ENCODE results near the gene USP36. TPM values are rescaled to one million over a fixed set of nuclear protein-coding genes. Genes with fewer than 3 reads are reported as not detected.

USP36 gene
- polyA plus RNA-seq, 1 donor (not counting 4 experiments of a cell fraction or from before 2014, with no cell fraction given), result 25.2 TPM

DNA sequence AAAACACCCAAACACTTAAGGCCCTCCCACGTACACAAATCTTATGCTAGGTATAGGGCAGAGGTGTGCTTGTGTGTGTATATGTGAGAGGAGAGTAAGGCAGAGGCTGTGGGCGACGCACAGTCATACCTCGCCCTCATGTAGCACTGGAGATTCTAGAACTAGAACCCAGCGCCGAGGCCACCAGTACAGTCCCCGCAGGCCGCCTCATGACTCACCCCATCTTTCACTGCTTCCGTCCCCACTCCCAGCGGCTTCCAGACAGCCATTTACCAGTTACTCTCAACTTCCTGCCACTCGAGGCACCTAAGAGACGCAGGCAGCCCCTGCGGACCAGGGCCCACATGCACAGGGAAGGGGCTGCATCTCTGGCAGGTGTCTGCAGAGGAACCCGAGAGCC, 35.3 kb downstream of the USP36 start:
- H4K20me1 ChIP-seq (ENCODE audit: control insufficient read depth, extremely low read depth, insufficient read depth, low read length), result no peaks in the 10 kb centered on the region
- H2AFZ ChIP-seq (ENCODE audit: control insufficient read depth, low read length), result no peak overlapping the region
- no peaks in the 10 kb centered on the region for H3K9me3 ChIP-seq (ENCODE audit: control insufficient read depth, low read depth, low read length)
- no peak overlapping the region for H3K9ac ChIP-seq (ENCODE audit: control insufficient read depth, extremely low read depth, insufficient read depth, low read length)
- H3K4me3 ChIP-seq (ENCODE audit: control insufficient read depth in 2 of 3, extremely low read depth in 1 of 3, insufficient read depth in 2 of 3, low read depth in 1 of 3, low read length in 3 of 3), result no peak overlapping the region
- dilution Hi-C loops (cut with MboI; ENCODE audit: extremely low pct_ligation_motif_present, low sequenced_read_pairs), result no loop called here
- H3K27ac ChIP-seq (ENCODE audit: control insufficient read depth, insufficient read depth, low read length), result no peak overlapping the region
- H3K79me2 ChIP-seq (ENCODE audit: control insufficient read depth, insufficient read depth, low read length), result peaks cover 6% of the 10 kb centered on the region
- H3K4me2 ChIP-seq (ENCODE audit: control insufficient read depth, extremely low read depth, insufficient read depth, low read depth, low read length), result no peak overlapping the region
- H3K36me3 ChIP-seq (ENCODE audit: control insufficient read depth in 2 of 2, extremely low read depth in 1 of 2, insufficient read depth in 2 of 2, low read length in 2 of 2), result peaks cover 53 to 58% of the 10 kb centered on the region in 2 experiments
- H3K27me3 ChIP-seq (ENCODE audit: control insufficient read depth, extremely low read depth, insufficient read depth, low read length), result no peaks in the 10 kb centered on the region
- H3K9me1 ChIP-seq (ENCODE audit: control insufficient read depth, extremely low read depth, insufficient read depth, low read length), result no peaks in the 10 kb centered on the region
- DNase-seq (ENCODE audit: low read depth, low spot score), result no peak
- no peak for FAIRE-seq
- TF ChIP-seq, protein P1, sequence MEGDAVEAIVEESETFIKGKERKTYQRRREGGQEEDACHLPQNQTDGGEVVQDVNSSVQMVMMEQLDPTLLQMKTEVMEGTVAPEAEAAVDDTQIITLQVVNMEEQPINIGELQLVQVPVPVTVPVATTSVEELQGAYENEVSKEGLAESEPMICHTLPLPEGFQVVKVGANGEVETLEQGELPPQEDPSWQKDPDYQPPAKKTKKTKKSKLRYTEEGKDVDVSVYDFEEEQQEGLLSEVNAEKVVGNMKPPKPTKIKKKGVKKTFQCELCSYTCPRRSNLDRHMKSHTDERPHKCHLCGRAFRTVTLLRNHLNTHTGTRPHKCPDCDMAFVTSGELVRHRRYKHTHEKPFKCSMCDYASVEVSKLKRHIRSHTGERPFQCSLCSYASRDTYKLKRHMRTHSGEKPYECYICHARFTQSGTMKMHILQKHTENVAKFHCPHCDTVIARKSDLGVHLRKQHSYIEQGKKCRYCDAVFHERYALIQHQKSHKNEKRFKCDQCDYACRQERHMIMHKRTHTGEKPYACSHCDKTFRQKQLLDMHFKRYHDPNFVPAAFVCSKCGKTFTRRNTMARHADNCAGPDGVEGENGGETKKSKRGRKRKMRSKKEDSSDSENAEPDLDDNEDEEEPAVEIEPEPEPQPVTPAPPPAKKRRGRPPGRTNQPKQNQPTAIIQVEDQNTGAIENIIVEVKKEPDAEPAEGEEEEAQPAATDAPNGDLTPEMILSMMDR (optimal IDR thresholded peaks at IDR 0.05 in 1 of 3, IDR thresholded peaks at IDR 0.05 in 1 of 3, conservative IDR thresholded peaks at IDR 0.05 in 1 of 3; ENCODE audit: extremely low read depth in 1 of 3, insufficient read depth in 2 of 3, low read length in 3 of 3), result no peak
- TF ChIP-seq EZH2 (IDR thresholded peaks at IDR 0.05; ENCODE audit: low read length), result no peak
- H3K4me1 ChIP-seq (ENCODE audit: control insufficient read depth, extremely low read depth, insufficient read depth, low read length), result peaks cover 5% of the 10 kb centered on the region

DNA sequence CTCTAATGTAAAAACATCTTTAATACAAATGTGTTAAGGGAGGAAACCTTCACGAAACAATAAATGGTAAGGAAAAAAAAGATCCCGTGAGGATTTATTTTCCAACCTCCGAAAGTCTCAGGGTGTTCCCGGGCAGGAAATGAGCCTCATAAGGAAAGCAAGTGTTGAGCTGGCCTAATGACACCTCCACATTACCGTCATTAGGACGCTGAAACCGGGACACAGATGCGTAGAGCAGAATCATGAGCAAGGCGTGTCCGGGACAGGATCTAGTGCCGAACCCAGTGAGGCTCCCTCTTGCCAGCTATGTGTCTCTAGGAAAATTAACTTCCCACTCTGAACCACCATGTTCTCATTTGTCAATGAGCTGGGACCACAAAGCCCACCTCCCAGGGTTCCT, 35.8 kb downstream of the USP36 start:
- DNase-seq (ENCODE audit: low read depth, low spot score) (no peak), FAIRE-seq (peak; percentile 32)
- no peaks in the 10 kb centered on the region for H4K20me1 ChIP-seq (ENCODE audit: control insufficient read depth, extremely low read depth, insufficient read depth, low read length)
- H3K9me3 ChIP-seq (ENCODE audit: control insufficient read depth, low read depth, low read length), result no peaks in the 10 kb centered on the region
- no peak overlapping the region for H3K27ac ChIP-seq (ENCODE audit: control insufficient read depth, insufficient read depth, low read length)
- peaks cover 6% of the 10 kb centered on the region for H3K79me2 ChIP-seq (ENCODE audit: control insufficient read depth, insufficient read depth, low read length)
- H2AFZ ChIP-seq (ENCODE audit: control insufficient read depth, low read length), result no peak overlapping the region
- H3K9me1 ChIP-seq (ENCODE audit: control insufficient read depth, extremely low read depth, insufficient read depth, low read length), result no peaks in the 10 kb centered on the region
- no peak overlapping the region for H3K4me3 ChIP-seq (ENCODE audit: control insufficient read depth in 2 of 3, extremely low read depth in 1 of 3, insufficient read depth in 2 of 3, low read depth in 1 of 3, low read length in 3 of 3)
- H3K9ac ChIP-seq (ENCODE audit: control insufficient read depth, extremely low read depth, insufficient read depth, low read length), result no peak overlapping the region
- peaks cover 5% of the 10 kb centered on the region for H3K4me1 ChIP-seq (ENCODE audit: control insufficient read depth, extremely low read depth, insufficient read depth, low read length)
- no peak overlapping the region for H3K4me2 ChIP-seq (ENCODE audit: control insufficient read depth, extremely low read depth, insufficient read depth, low read depth, low read length)
- dilution Hi-C loops (cut with MboI; ENCODE audit: extremely low pct_ligation_motif_present, low sequenced_read_pairs), result no loop called here
- H3K27me3 ChIP-seq (ENCODE audit: control insufficient read depth, extremely low read depth, insufficient read depth, low read length), result no peaks in the 10 kb centered on the region
- TF ChIP-seq, protein P1 (optimal IDR thresholded peaks at IDR 0.05 in 1 of 3, IDR thresholded peaks at IDR 0.05 in 1 of 3, conservative IDR thresholded peaks at IDR 0.05 in 1 of 3; ENCODE audit: extremely low read depth in 1 of 3, insufficient read depth in 2 of 3, low read length in 3 of 3), result no peak
- no peak for TF ChIP-seq EZH2 (IDR thresholded peaks at IDR 0.05; ENCODE audit: low read length)
- peaks cover 50 to 54% of the 10 kb centered on the region in 2 experiments for H3K36me3 ChIP-seq (ENCODE audit: control insufficient read depth in 2 of 2, extremely low read depth in 1 of 2, insufficient read depth in 2 of 2, low read length in 2 of 2)
